Uterus (tissue), 4 donors: Measurements from ENCODE around the gene TLE2. TPM values are rescaled to one million over a fixed set of nuclear protein-coding genes. Genes with fewer than 3 reads are reported as not detected.
"Not testable (repeated sequence)": the region's sequence is repeated elsewhere in the genome, so short reads cannot be mapped to it uniquely, and the experiment has no call there.

Experiments
- DNase-seq, 2 donors: peaks; one replicate each; pipeline ENCODE4 v3.0.0-alpha.2; 2019 to 2020
- H3K27ac ChIP-seq, 2 donors: fragments of 200-600 bp; sonication (generic); 1 replicate in 1 of 2; 2 replicates in 1 of 2; pipeline ENCODE4 v1.5.1; 2016 to 2018
- H3K27me3 ChIP-seq, 2 donors: fragments of 200-600 bp; sonication (generic); one replicate each; pipeline ENCODE4 v1.5.1; 2018 to 2019; ENCODE audit warnings: control low read depth in 1 of 2
- H3K36me3 ChIP-seq, 2 donors: fragments of 200-600 bp; sonication (generic); one replicate each; pipeline ENCODE4 v1.5.1; 2019; ENCODE audit warnings: control low read depth in 1 of 2
- H3K4me1 ChIP-seq, 2 donors: fragments of 200-600 bp; sonication (generic); one replicate each; pipeline ENCODE4 v1.5.1; 2018 to 2019; ENCODE audit warnings: control low read depth in 1 of 2
- H3K4me3 ChIP-seq, 2 donors: fragments of 200-600 bp; sonication (generic); 1 replicate in 1 of 2; 2 replicates in 1 of 2; pipeline ENCODE4 v1.5.1; 2018 to 2019; ENCODE audit warnings: mild to moderate bottlenecking in 1 of 2
- H3K9me3 ChIP-seq, 2 donors: fragments of 200-600 bp; sonication (generic); one replicate each; pipeline ENCODE4 v1.5.1; 2019; ENCODE audit warnings: control low read depth in 1 of 2
- CTCF ChIP-seq, 4 experiments: fragments of 200-600 bp in 2 of 4; fragments of 450-650 bp in 2 of 4; sonication (generic) in 2 of 4; IDR thresholded peaks; one replicate each; pipeline ENCODE4 v1.5.1; 2016 to 2019; ENCODE audit warnings: antibody characterized with exemption in 4 of 4, mild to moderate bottlenecking in 2 of 4, moderate library complexity in 1 of 4
- POLR2A ChIP-seq, 2 donors: fragments of 450-650 bp; IDR thresholded peaks; one replicate each; pipeline ENCODE4 v1.6.1; 2016; ENCODE audit warnings: antibody characterized with exemption in 2 of 2, mild to moderate bottlenecking in 1 of 2, moderate library complexity in 1 of 2
- intact Hi-C: fragments of 100-400 bp; cut with DNase I; formaldehyde crosslinking; loops from one replicate; pipeline ENCODE4 v1.15.1; 2023; ENCODE audit warnings: low total_unique reads
- total RNA-seq, 4 donors: library from RNA; depleted of rRNA in 3 of 4; stranded (reverse); fragments of >200 nt in 3 of 4; gene quantifications; one replicate each; pipeline versions ENCODE4 v1.1.0 to v1.2.4, GENCODE V29; 2014 to 2023
- donor health status: DM: yes; HTN: yes; CAD: no.

The TLE2 gene
- total RNA-seq, 4 donors from 2014 or later = 24.9 to 102 (median 62.3) TPM

GRCh38 chr19:2998642-2999041 lies 30.4 kb downstream of the TLE2 start:
- H3K9me3 ChIP-seq = no peaks in the 10 kb centered on the region
- intact Hi-C loops = no loop called here
- H3K36me3 ChIP-seq = no peaks in the 10 kb centered on the region
- TF ChIP-seq CTCF (IDR thresholded peaks at IDR 0.05) = no peak
- TF ChIP-seq POLR2A (IDR thresholded peaks at IDR 0.05) = no peak
- H3K27ac ChIP-seq = no peak overlapping the region
- no peak for DNase-seq
- no peaks in the 10 kb centered on the region for H3K4me1 ChIP-seq
- H3K4me3 ChIP-seq = no peak overlapping the region
- no peaks in the 10 kb centered on the region for H3K27me3 ChIP-seq

- Histone ChIP-seq H3K4me1 (no peaks in the 10 kb centered on the region), H3K27me3 (no peaks in the 10 kb centered on the region), H3K4me3 (no peak overlapping the region), H3K36me3 (no peaks in the 10 kb centered on the region), H3K9me3 (no peaks in the 10 kb centered on the region), H3K27ac (no peak overlapping the region)
- intact Hi-C loops = no loop called here
- DNase-seq = no peak
- TF ChIP-seq CTCF (IDR thresholded peaks at IDR 0.05) = no peak
- no peak for TF ChIP-seq POLR2A (IDR thresholded peaks at IDR 0.05)
Observed at GRCh38 chr19:2997720-2998119, 31.4 kb downstream of the TLE2 start.

- intact Hi-C loops = no loop called here
- no peak overlapping the region for H3K4me3 ChIP-seq
Observed at GRCh38 chr19:2994588-2995131, 34.4 kb downstream of the TLE2 start.

GRCh38 chr19:2993579-2993978 lies 35.5 kb downstream of the TLE2 start:
- intact Hi-C loops = no loop called here
- Histone ChIP-seq H3K4me1 (no peaks in the 10 kb centered on the region), H3K27ac (no peak overlapping the region), H3K4me3 (no peak overlapping the region), H3K9me3 (no peaks in the 10 kb centered on the region), H3K36me3 (no peaks in the 10 kb centered on the region), H3K27me3 (no peaks in the 10 kb centered on the region)
- TF ChIP-seq POLR2A (IDR thresholded peaks at IDR 0.05) (no peak), CTCF (IDR thresholded peaks at IDR 0.05) (no peak)
- no peak for DNase-seq

More at GRCh38 chr19:2994588-2995131, 34.4 kb downstream of the TLE2 start:
- no peaks in the 10 kb centered on the region for H3K4me1 ChIP-seq
- no peaks in the 10 kb centered on the region for H3K27me3 ChIP-seq
- no peak for DNase-seq
- TF ChIP-seq CTCF (IDR thresholded peaks at IDR 0.05) (no peak), POLR2A (IDR thresholded peaks at IDR 0.05) (no peak)
- H3K36me3 ChIP-seq = no peaks in the 10 kb centered on the region
- no peaks in the 10 kb centered on the region for H3K9me3 ChIP-seq
- no peak overlapping the region for H3K27ac ChIP-seq

- intact Hi-C loops = no loop called here
- H3K27ac ChIP-seq = no peak overlapping the region
- no peak for DNase-seq
Observed at GRCh38 chr19:2992958-2993357, 36.1 kb downstream of the TLE2 start.

GRCh38 chr19:2992333-2992732 lies 36.7 kb downstream of the TLE2 start:
- DNase-seq, H3K9me3 ChIP-seq, H3K36me3 ChIP-seq, H3K27me3 ChIP-seq, H3K4me1 ChIP-seq, H3K27ac ChIP-seq, intact Hi-C loops, H3K4me3 ChIP-seq: not testable (repeated sequence)

More at GRCh38 chr19:2992958-2993357, 36.1 kb downstream of the TLE2 start:
- Histone ChIP-seq H3K36me3 (no peaks in the 10 kb centered on the region), H3K4me1 (no peaks in the 10 kb centered on the region), H3K4me3 (no peak overlapping the region), H3K9me3 (no peaks in the 10 kb centered on the region), H3K27me3 (no peaks in the 10 kb centered on the region)
- no peak for TF ChIP-seq POLR2A (IDR thresholded peaks at IDR 0.05)
- TF ChIP-seq CTCF (IDR thresholded peaks at IDR 0.05) = no peak
